ENCODE results near the gene VIT.

GRCh38 chr2:36771671-36772070 lies 75.2 kb downstream of the VIT start:
- TF ChIP-seq CTCF (IDR thresholded peaks at IDR 0.05; ENCODE audit: low read length) (no peak), EZH2 (optimal IDR thresholded peaks at IDR 0.05; ENCODE audit: low read depth, low read length) (no peak), EZH2phosphoT487 (IDR thresholded peaks at IDR 0.05; ENCODE audit: low read length) (no peak)
